MCF 10A (cell line): ENCODE data around the gene PDZRN4. TPM values are rescaled to one million over a fixed set of nuclear protein-coding genes. Genes with fewer than 3 reads are reported as not detected.

Experiments
- BruUV-seq: library from RNA; stranded (reverse); fragments of 400-500 nt; replicated peaks from 2 replicates; lab custom pipeline; 2021; lab: Mats Ljungman, UMichigan
- CTCF ChIA-PET: fragments of 300-600 bp; sonication (Branson Sonifier 250); formaldehyde crosslinking; extraction: SDS; loops from one replicate; lab custom pipeline; 2021; ENCODE audit warnings: antibody characterized with exemption, inconsistent platforms; lab: Yijun Ruan, JAX
- POLR2A ChIA-PET: fragments of 300-600, 350-650 bp; sonication (Branson Sonifier 250); formaldehyde crosslinking; extraction: SDS; loops from one replicate; lab custom pipeline; 2020; ENCODE audit warnings: antibody characterized with exemption, inconsistent platforms; lab: Yijun Ruan, JAX
- DNase-seq: peaks from one replicate; pipeline ENCODE4 v3.0.0-alpha.2; 2018; ENCODE audit not compliant: unreplicated experiment
- H3K27ac Mint-ChIP-seq: one replicate; pipeline ENCODE4 v1.8.0; 2022; ENCODE audit warnings: mild to moderate bottlenecking, low read depth, mixed read lengths; ENCODE audit not compliant: unreplicated experiment
- H3K27me3 Mint-ChIP-seq: one replicate; pipeline ENCODE4 v1.8.0; 2022; ENCODE audit warnings: mixed read lengths; ENCODE audit not compliant: insufficient read depth, unreplicated experiment
- H3K36me3 Mint-ChIP-seq: one replicate; pipeline ENCODE4 v1.8.0; 2022; ENCODE audit warnings: mild to moderate bottlenecking, moderate library complexity, mixed read lengths; ENCODE audit not compliant: insufficient read depth, unreplicated experiment
- H3K4me1 Mint-ChIP-seq: one replicate; pipeline ENCODE4 v1.8.0; 2022; ENCODE audit warnings: mixed read lengths; ENCODE audit not compliant: insufficient read depth, unreplicated experiment
- H3K4me3 Mint-ChIP-seq: one replicate; pipeline ENCODE4 v1.8.0; 2022; ENCODE audit warnings: mild to moderate bottlenecking, moderate library complexity, mixed read lengths; ENCODE audit not compliant: unreplicated experiment
- H3K9me3 Mint-ChIP-seq: one replicate; pipeline ENCODE4 v1.8.0; 2022; ENCODE audit warnings: mixed read lengths; ENCODE audit not compliant: unreplicated experiment
- intact Hi-C: fragments of 100-400 bp; cut with micrococcal nuclease; formaldehyde crosslinking; loops from 2 replicates; pipeline ENCODE4 v1.14.1; 2022
- total RNA-seq: library from RNA; stranded (reverse); gene quantifications from 2 replicates; pipeline ENCODE4 v1.2.3, GENCODE V29; 2022
- TF ChIP-seq, protein P1 (sequence below): fragments of 200-600 bp; IDR thresholded peaks from one replicate; pipeline ENCODE4 v1.8.0; 2022; ENCODE audit warnings: antibody characterized with exemption, mild to moderate bottlenecking; ENCODE audit not compliant: unreplicated experiment

Gene PDZRN4
- total RNA-seq, 1 experiment from 2014 or later, result not detected

DNA sequence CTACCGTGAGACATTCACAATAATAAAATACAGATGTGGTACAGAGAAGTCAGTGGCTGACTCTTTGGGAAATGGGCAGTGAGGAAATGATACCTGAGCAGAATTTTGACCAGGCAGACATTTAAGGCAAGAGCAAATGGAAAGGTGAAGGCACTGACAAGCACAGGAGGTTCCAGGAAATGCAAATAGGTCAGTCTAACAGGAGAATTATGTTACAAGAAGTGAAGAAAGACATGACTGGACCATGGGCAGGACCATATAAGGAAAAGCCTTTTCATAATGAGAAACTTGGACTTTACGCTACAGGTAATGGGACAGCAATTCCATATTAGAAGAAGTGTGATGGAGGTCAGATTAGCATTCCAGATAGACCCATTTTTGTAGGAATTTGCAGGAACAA, 338.9 kb downstream of the PDZRN4 start:
- ChIA-PET CTCF (interaction anchor here (0.5 kb wide), 1 partner anchor 1918 kb away, joined by 3 read pairs; no protein-coding TSS in a partner anchor), POLR2A (no interaction called here)
- Mint-ChIP-seq H3K4me1 (no peaks in the 10 kb centered on the region), H3K4me3 (no peak overlapping the region), H3K9me3 (no peaks in the 10 kb centered on the region), H3K36me3 (peaks cover 7% of the 10 kb centered on the region), H3K27me3 (peaks cover 34% of the 10 kb centered on the region), H3K27ac (no peak overlapping the region)
- intact Hi-C loops, result no loop called here
- TF ChIP-seq, protein P1, sequence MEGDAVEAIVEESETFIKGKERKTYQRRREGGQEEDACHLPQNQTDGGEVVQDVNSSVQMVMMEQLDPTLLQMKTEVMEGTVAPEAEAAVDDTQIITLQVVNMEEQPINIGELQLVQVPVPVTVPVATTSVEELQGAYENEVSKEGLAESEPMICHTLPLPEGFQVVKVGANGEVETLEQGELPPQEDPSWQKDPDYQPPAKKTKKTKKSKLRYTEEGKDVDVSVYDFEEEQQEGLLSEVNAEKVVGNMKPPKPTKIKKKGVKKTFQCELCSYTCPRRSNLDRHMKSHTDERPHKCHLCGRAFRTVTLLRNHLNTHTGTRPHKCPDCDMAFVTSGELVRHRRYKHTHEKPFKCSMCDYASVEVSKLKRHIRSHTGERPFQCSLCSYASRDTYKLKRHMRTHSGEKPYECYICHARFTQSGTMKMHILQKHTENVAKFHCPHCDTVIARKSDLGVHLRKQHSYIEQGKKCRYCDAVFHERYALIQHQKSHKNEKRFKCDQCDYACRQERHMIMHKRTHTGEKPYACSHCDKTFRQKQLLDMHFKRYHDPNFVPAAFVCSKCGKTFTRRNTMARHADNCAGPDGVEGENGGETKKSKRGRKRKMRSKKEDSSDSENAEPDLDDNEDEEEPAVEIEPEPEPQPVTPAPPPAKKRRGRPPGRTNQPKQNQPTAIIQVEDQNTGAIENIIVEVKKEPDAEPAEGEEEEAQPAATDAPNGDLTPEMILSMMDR, result no peak
- DNase-seq, result no peak
- BruUV-seq, result no TSS peak

DNA sequence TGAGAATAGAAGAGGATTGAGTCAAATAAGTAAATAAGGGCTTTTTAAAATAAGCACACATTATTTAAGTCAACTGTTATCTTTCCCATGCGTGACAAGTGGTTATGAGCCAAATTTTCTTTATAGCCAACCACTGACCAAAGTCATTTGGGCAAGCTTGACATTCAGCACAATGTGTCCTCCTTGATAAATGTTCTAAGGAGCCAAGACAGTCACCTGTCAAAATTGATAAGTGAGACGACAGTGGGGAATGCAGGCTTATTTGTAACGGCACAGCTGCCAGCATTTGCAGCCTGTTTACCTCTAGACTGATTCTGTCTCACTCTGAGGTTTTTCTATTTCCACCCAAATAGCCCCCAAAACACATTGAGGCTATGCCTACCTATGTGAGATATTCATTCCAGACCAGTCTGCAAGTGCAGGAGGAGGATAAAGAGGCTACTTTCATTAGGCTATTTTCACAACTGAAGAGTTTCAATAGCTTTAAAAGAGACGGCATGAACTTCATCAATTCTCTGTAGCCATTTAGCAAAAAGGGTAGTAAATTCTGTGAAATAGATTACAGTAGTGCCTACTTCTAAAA, 339.5 kb downstream of the PDZRN4 start:
- no peaks in the 10 kb centered on the region for H3K4me1 Mint-ChIP-seq
- intact Hi-C loops, result no loop called here
- TF ChIP-seq, protein P1, result no peak
- H3K27ac Mint-ChIP-seq, result no peak overlapping the region
- BruUV-seq, result no TSS peak
- peaks cover 34% of the 10 kb centered on the region for H3K27me3 Mint-ChIP-seq
- ChIA-PET POLR2A (no interaction called here), CTCF (interaction anchor here (0.5 kb wide), 1 partner anchor 1918 kb away, joined by 3 read pairs; no protein-coding TSS in a partner anchor)
- no peak for DNase-seq
- no peak overlapping the region for H3K4me3 Mint-ChIP-seq
- peaks cover 7% of the 10 kb centered on the region for H3K36me3 Mint-ChIP-seq
- H3K9me3 Mint-ChIP-seq, result no peaks in the 10 kb centered on the region

DNA sequence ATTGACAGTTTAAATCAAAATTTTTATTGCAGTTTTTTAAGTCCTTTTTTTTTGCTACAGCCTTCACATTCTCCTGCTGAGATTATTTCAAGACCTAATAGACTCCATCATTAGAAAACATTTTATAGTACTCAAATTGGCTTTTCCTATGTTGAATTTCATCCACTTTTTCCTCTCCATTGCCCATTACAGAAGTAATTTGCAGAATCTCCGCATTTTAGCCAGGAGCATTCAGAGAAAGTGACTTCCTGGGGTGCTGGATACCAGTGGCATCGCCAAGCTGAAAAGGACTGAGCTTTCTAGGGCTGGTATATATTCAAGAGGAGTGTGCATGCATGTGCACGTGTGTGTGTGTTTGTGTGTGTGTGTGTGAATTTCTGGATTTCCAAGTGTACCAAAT, 340.8 kb downstream of the PDZRN4 start:
- H3K4me1 Mint-ChIP-seq, result no peaks in the 10 kb centered on the region
- ChIA-PET POLR2A (no interaction called here), CTCF (no interaction called here)
- intact Hi-C loops, result no loop called here
- H3K27me3 Mint-ChIP-seq, result peaks cover 34% of the 10 kb centered on the region
- H3K9me3 Mint-ChIP-seq, result no peaks in the 10 kb centered on the region
- H3K27ac Mint-ChIP-seq, result no peak overlapping the region
- peaks cover 7% of the 10 kb centered on the region for H3K36me3 Mint-ChIP-seq
- BruUV-seq, result no TSS peak
- no peak for DNase-seq
- TF ChIP-seq, protein P1, result no peak
- H3K4me3 Mint-ChIP-seq, result no peak overlapping the region

DNA sequence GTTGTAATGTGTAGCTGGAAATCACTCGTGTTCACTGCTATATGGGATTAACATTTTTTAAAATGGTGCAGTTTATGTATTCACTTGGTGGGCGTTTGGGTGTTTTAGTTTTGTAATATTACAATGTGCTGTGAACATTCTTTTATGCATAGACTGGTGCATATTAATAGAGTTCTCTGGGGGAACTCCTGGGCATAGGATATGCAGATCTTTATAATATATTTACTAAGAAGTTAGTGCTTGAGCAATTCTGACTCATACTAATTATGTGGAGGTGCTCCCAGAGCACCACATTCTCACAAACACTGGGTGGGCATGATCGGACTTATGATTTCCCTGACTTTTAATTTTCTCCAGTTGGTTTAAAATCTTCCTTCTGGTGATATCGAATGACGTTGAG, 342.3 kb downstream of the PDZRN4 start:
- ChIA-PET CTCF (interaction anchor here (0.5 kb wide), 1 partner anchor 25 kb away, joined by 3 read pairs; no protein-coding TSS in a partner anchor), POLR2A (no interaction called here)
- Mint-ChIP-seq H3K4me1 (no peaks in the 10 kb centered on the region), H3K27ac (no peak overlapping the region), H3K36me3 (peaks cover 7% of the 10 kb centered on the region), H3K27me3 (peaks cover 34% of the 10 kb centered on the region), H3K9me3 (no peaks in the 10 kb centered on the region), H3K4me3 (no peak overlapping the region)
- intact Hi-C loops, result no loop called here
- BruUV-seq, result no TSS peak
- TF ChIP-seq, protein P1, result no peak
- no peak for DNase-seq
